Activated B cell treated with CpG ODN at 0.5 μM for 24 hours (primary cell): ENCODE measurements around the gene PAK5. TPM values are rescaled to one million over a fixed set of nuclear protein-coding genes. Genes with fewer than 3 reads are reported as not detected.

Experiments
- ATAC-seq: fragments of 200-7000 bp; cut with Tn5 transposase; one replicate; pipeline ENCODE4 v1.10.0; 2021; ENCODE audit warnings: low read depth, mild to moderate bottlenecking, moderate library complexity
- CTCF ChIA-PET: fragments of 350-600 bp; sonication (Branson Sonifier 250); formaldehyde crosslinking; loops from one replicate; lab custom pipeline; 2021; ENCODE audit warnings: antibody characterized with exemption; lab: Charles Lee
- POLR2A ChIA-PET: fragments of 350-600 bp; sonication (Branson Sonifier 250); formaldehyde crosslinking; loops from one replicate; lab custom pipeline; 2021; ENCODE audit warnings: antibody characterized with exemption; lab: Charles Lee
- DNase-seq: peaks from one replicate; pipeline ENCODE4 v3.0.0; 2022
- H3K27ac Mint-ChIP-seq: one replicate; pipeline ENCODE4 v1.8.0; 2020; ENCODE audit warnings: mixed read lengths
- H3K27me3 Mint-ChIP-seq: one replicate; pipeline ENCODE4 v1.8.0; 2021; ENCODE audit warnings: mixed read lengths
- H3K36me3 Mint-ChIP-seq: one replicate; pipeline ENCODE4 v1.8.0; 2021; ENCODE audit warnings: low read depth, mixed read lengths
- H3K4me1 Mint-ChIP-seq: one replicate; pipeline ENCODE4 v1.8.0; 2021; ENCODE audit warnings: mixed read lengths
- H3K4me3 Mint-ChIP-seq: one replicate; pipeline ENCODE4 v1.8.0; 2020; ENCODE audit warnings: mild to moderate bottlenecking, mixed read lengths
- H3K9me3 Mint-ChIP-seq: one replicate; pipeline ENCODE4 v1.8.0; 2020; ENCODE audit warnings: mixed read lengths
- CTCF ChIP-seq: fragments of 200-600 bp; IDR thresholded peaks from one replicate; pipeline ENCODE4 v1.8.0; 2022; ENCODE audit warnings: antibody characterized with exemption, mild to moderate bottlenecking
- intact Hi-C: fragments of 100-400 bp; cut with micrococcal nuclease; formaldehyde crosslinking; loops from one replicate; pipeline ENCODE4 v1.15.1; 2024
- total RNA-seq: library from RNA; stranded (reverse); gene quantifications from 2 replicates; pipeline ENCODE4 v1.2.3, GENCODE V29; 2022

PAK5 gene
- total RNA-seq, 1 donor from 2014 or later = not detected

- no peak for TF ChIP-seq CTCF
- Mint-ChIP-seq H3K36me3 (no peaks in the 10 kb centered on the region), H3K4me1 (no peaks in the 10 kb centered on the region), H3K4me3 (no peak overlapping the region), H3K9me3 (peaks cover 3% of the 10 kb centered on the region), H3K27me3 (no peaks in the 10 kb centered on the region), H3K27ac (no peak overlapping the region)
- ATAC-seq (no peak), DNase-seq (no peak)
- intact Hi-C loops = no loop called here
- ChIA-PET POLR2A (no interaction called here), CTCF (no interaction called here)
Measured at GRCh38 chr20:9769954-9770353, 68.9 kb downstream of the PAK5 start.

- ChIA-PET POLR2A (no interaction called here), CTCF (no interaction called here)
- intact Hi-C loops = no loop called here
- H3K27ac Mint-ChIP-seq = no peak overlapping the region
- no peak for TF ChIP-seq CTCF
- ATAC-seq (no peak), DNase-seq (no peak)
- H3K4me1 Mint-ChIP-seq = no peaks in the 10 kb centered on the region
- peaks cover 8% of the 10 kb centered on the region for H3K9me3 Mint-ChIP-seq
- H3K27me3 Mint-ChIP-seq = no peaks in the 10 kb centered on the region
- no peak overlapping the region for H3K4me3 Mint-ChIP-seq
- H3K36me3 Mint-ChIP-seq = no peaks in the 10 kb centered on the region
Measured at GRCh38 chr20:9761476-9761875, 77.4 kb downstream of the PAK5 start.

GRCh38 chr20:9759392-9759791 lies 79.5 kb downstream of the PAK5 start:
- Mint-ChIP-seq H3K9me3 (peaks cover 7% of the 10 kb centered on the region), H3K27ac (no peak overlapping the region), H3K36me3 (no peaks in the 10 kb centered on the region), H3K4me1 (no peaks in the 10 kb centered on the region), H3K4me3 (no peak overlapping the region), H3K27me3 (no peaks in the 10 kb centered on the region)
- DNase-seq (no peak), ATAC-seq (no peak)
- TF ChIP-seq CTCF = no peak
- intact Hi-C loops = no loop called here
- ChIA-PET POLR2A (no interaction called here), CTCF (no interaction called here)

- Mint-ChIP-seq H3K4me1 (no peaks in the 10 kb centered on the region), H3K9me3 (peaks cover 7% of the 10 kb centered on the region), H3K27me3 (no peaks in the 10 kb centered on the region), H3K36me3 (no peaks in the 10 kb centered on the region), H3K4me3 (no peak overlapping the region), H3K27ac (no peak overlapping the region)
- POLR2A ChIA-PET = no interaction called here
- ATAC-seq (no peak), DNase-seq (no peak)
- CTCF ChIA-PET = no interaction called here
- no peak for TF ChIP-seq CTCF
- intact Hi-C loops = no loop called here
Measured at GRCh38 chr20:9758752-9759151, 80.1 kb downstream of the PAK5 start.

GRCh38 chr20:9756660-9757059 lies 82.2 kb downstream of the PAK5 start:
- ChIA-PET CTCF (no interaction called here), POLR2A (no interaction called here)
- H3K27me3 Mint-ChIP-seq = no peaks in the 10 kb centered on the region
- no peak for TF ChIP-seq CTCF
- H3K27ac Mint-ChIP-seq = no peak overlapping the region
- DNase-seq (no peak), ATAC-seq (no peak)
- H3K4me1 Mint-ChIP-seq = no peaks in the 10 kb centered on the region
- H3K4me3 Mint-ChIP-seq = no peak overlapping the region
- intact Hi-C loops = no loop called here
- no peaks in the 10 kb centered on the region for H3K36me3 Mint-ChIP-seq
- H3K9me3 Mint-ChIP-seq = peaks cover 3% of the 10 kb centered on the region
